ENCODE data around the gene RFX8.

- no peak for TF ChIP-seq CTCF (IDR thresholded peaks at IDR 0.05)
- no peak for TF ChIP-seq USF2 (IDR thresholded peaks at IDR 0.05)
- TF ChIP-seq RFX5 (IDR thresholded peaks at IDR 0.05): no peak
- TF ChIP-seq NR3C1 (IDR thresholded peaks at IDR 0.05): no peak
- no peak for TF ChIP-seq POLR2A (IDR thresholded peaks at IDR 0.05; ENCODE audit: low read length)
- TF ChIP-seq SMC3 (IDR thresholded peaks at IDR 0.05): no peak
- no peak for TF ChIP-seq EP300 (IDR thresholded peaks at IDR 0.05)
- no peak for TF ChIP-seq E2F6 (IDR thresholded peaks at IDR 0.05; ENCODE audit: borderline replicate concordance, low read depth)
Measured at GRCh38 chr2:101486258-101486701, 11.4 kb upstream of the RFX8 start.
